22Rv1 (cell line): ENCODE data around the gene MAML3.

Experiments used
- H3K27ac ChIP-seq: fragments of 450-650 bp; 2 replicates; pipeline ENCODE4 v1.5.1; 2017
- ZFX ChIP-seq: fragments of 450-650 bp; IDR thresholded peaks from 2 replicates; pipeline ENCODE4 v1.6.1; 2017; ENCODE audit warnings: antibody characterized with exemption, borderline replicate concordance
- TF ChIP-seq, protein P1 (sequence below): fragments of 450-650 bp; IDR thresholded peaks from 2 replicates; pipeline ENCODE4 v1.5.1; 2017; ENCODE audit warnings: mild to moderate bottlenecking

The MAML3 gene

DNA sequence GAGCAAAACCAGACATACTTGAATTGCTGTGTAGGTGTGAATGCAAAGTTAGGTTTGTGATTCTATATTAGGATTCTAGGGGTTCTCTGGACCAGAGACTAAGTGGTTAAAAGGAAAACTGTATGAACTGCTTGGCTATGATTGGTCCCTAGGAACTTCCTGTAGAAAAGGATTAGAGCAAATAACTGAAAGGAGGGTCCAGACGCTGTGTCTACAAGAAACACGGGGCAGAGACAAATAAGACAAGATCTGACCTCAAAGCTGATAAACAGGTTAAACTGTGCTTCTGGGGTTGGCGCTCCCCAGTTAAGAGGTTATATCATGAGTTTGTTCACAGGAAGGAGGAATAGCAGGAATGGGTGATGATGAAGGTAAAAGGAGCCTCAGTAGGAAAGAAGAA lies 304.8 kb downstream of the MAML3 start:
- H3K27ac ChIP-seq = no peak overlapping the region
- TF ChIP-seq ZFX = no peak
- TF ChIP-seq, protein P1, sequence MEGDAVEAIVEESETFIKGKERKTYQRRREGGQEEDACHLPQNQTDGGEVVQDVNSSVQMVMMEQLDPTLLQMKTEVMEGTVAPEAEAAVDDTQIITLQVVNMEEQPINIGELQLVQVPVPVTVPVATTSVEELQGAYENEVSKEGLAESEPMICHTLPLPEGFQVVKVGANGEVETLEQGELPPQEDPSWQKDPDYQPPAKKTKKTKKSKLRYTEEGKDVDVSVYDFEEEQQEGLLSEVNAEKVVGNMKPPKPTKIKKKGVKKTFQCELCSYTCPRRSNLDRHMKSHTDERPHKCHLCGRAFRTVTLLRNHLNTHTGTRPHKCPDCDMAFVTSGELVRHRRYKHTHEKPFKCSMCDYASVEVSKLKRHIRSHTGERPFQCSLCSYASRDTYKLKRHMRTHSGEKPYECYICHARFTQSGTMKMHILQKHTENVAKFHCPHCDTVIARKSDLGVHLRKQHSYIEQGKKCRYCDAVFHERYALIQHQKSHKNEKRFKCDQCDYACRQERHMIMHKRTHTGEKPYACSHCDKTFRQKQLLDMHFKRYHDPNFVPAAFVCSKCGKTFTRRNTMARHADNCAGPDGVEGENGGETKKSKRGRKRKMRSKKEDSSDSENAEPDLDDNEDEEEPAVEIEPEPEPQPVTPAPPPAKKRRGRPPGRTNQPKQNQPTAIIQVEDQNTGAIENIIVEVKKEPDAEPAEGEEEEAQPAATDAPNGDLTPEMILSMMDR = no peak

DNA sequence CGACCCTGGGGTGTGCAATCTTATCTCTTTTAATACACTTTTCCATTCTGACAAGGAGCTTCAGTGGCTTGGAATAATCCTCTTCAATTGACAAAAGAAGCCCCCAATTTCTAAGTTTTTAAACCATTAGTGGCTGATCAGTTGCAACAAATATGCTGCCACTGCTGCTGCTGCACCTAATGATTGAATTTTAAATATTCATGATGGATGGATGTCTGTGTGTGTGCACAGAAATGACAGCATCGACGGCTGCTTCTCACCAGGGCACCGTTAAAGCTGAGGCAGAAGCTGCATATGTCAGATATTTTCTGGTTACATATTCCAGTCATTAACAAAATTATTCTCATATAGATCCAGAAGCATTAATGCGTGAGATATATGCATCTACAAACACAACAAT lies 306.0 kb downstream of the MAML3 start:
- TF ChIP-seq ZFX = no peak
- TF ChIP-seq, protein P1 = no peak
- no peak overlapping the region for H3K27ac ChIP-seq

DNA sequence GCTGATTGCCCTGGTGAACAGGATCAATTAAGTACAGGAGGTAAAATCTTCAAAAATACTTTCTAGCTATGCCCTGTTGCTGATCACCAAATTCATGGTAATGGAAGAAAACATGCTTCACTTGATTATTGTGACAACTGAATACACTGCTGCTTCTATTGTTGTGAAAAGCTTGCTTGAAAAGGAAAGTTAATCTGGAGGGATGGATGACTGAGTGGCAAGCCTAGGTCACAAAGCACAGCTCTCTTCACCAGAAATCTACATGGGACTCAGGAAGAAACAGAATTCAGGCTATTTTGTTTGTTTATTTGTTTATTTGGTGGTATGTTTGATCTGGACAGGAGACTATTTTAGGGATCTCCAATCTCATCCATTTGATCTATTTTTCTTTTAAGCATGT lies 306.4 kb downstream of the MAML3 start:
- TF ChIP-seq, protein P1 = no peak
- TF ChIP-seq ZFX = no peak
- H3K27ac ChIP-seq = no peak overlapping the region

DNA sequence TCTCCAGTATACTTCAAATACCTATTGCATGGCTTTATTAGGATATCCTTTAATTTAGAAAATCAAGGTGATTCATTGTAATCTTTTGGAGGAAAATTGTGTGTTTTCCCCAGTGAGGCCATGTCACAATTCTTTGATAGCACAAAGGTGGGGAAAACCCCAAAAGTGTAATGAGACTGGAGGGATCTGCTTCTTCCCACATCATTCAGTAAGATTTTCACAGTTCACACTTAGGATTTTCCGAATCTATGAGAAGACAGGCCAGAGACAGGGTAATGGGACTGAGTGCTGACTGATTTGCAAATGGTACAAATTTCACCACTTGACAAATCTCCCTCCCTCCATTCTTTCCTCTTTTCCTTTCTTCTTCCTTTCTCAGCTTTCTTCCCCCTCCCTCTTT lies 307.2 kb downstream of the MAML3 start:
- TF ChIP-seq, protein P1 = no peak
- no peak for TF ChIP-seq ZFX
- H3K27ac ChIP-seq = no peak overlapping the region

DNA sequence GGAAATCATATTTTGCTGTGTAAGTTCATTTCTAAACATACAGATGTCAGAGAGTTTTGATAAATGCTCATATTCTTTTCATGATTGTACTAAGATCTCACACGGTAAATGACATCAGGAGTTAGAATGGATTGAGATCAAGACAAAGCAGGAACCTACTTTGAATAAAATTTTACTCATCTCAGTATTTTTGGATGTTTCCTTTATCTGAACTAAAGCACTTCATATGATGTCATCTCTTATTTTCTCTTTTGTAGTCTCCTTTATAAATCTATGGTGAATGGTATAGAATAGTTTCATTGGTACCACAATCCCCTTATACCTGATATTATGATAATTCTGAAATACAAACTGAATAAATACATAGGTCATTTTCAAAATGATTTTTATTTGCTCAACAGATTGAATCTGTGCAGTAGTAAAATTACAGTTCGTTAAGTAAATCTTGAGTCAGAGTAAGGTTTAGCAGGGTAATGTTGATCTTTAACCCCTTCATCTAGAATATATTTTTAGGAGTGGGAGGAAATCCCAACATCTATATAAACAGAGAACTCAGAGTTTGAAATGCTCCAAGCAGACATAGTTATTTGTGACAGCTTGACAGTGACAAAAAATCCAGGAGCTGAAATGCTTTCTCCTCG lies 308.4 kb downstream of the MAML3 start:
- no peak for TF ChIP-seq ZFX
- TF ChIP-seq, protein P1 = no peak
- H3K27ac ChIP-seq = no peak overlapping the region

DNA sequence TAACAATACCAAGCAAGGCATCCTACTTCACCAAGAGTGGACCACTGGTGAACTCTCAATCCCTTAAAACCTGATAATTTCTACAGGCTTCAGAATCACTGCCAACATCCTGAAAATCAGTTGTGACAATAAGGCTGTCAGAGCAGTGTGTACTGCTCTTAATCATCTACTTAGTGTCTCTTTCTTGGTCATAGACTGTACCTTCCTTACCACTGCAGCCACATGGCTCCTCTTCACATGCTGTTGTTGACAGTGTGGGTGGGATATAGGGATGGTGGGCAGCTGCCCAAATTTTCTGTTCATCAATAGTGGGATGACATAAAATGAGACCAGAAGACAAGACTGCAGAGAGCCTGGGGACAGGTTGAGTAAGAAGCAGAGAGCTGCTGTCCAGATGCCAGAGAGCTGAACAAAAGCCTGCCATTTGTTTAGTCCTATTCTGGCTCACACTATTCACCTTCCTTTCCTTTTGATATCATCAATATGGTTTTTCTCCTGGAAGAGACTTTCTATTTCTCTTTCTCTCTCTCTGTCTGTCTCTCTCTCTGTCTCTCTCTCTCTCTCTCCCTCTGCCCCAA lies 309.4 kb downstream of the MAML3 start:
- H3K27ac ChIP-seq = no peak overlapping the region
- TF ChIP-seq, protein P1 = no peak
- TF ChIP-seq ZFX = no peak

DNA sequence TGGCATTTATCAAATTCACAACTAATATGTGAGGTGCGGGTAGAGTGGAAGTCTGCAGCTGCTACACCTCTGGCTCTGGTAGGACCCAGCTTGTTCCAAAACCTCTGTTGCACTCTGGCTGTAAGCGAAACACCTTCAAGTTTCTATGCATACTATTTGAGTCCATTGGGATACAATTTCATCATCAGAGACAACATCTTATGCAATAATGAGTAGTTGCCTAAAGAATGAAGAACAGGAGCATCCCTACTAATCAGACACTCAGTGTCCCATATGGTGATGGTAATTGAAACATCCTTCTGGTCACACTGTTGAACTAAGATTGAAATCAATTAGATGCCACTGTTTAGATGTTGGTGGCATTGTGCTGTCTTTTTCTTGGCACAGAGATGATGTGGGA lies 309.9 kb downstream of the MAML3 start:
- H3K27ac ChIP-seq = no peak overlapping the region
- no peak for TF ChIP-seq ZFX
- TF ChIP-seq, protein P1 = no peak
